Measurements from ENCODE around the gene COL1A1.

COL1A1 gene

GRCh38 chr17:50157891-50158290 is 43.5 kb downstream of the COL1A1 start:
- in situ Hi-C loops (cut with HindIII; ENCODE audit: low sequenced_read_pairs): no loop called here
- no peak for TF ChIP-seq CTCF (IDR thresholded peaks at IDR 0.05; ENCODE audit: low read depth, low read length, missing control alignments)
- H3K4me3 ChIP-seq (ENCODE audit: low read depth, low read length): no peak overlapping the region
- DNase-seq (ENCODE audit: low read depth): no peak

DNA sequence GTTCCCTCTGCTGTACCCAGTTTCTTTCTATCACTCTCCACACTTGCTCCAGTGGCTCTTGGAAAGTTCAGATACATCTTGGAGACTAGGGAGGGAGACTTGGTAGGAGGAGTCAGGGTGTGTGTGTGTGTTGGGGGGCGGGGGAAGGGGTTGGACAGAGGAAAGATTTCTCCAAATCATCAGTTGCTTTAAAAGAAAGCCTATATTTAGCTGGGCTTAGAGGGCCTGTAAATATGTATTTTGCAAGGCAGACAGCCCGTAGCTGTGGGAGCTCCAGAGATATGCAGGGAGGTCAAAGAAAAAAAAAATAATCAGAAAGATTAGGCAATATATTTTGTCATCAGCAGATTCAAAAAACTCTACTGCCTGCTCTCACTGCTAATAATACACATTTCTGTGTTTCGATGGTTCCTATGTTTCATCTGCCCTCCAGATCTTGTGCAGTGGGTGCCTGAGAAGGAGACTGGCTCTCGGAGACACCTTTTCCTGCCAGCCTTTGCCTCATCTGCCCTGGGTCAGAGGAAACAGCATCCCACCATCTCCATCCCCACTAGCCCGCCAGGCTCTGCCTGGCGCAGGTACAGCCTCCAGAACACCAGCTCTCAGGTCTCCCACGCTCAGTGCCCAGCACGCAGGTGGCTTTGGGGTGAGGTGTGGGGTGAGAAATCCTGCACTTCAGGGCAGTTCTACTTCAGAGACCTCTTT is 46.2 kb downstream of the COL1A1 start:
- in situ Hi-C loops (cut with HindIII; ENCODE audit: low sequenced_read_pairs): no loop called here
- no peak for TF ChIP-seq CTCF (IDR thresholded peaks at IDR 0.05; ENCODE audit: low read depth, low read length, missing control alignments)
- DNase-seq (ENCODE audit: low read depth): no peak
- no peak overlapping the region for H3K4me3 ChIP-seq (ENCODE audit: low read depth, low read length)

DNA sequence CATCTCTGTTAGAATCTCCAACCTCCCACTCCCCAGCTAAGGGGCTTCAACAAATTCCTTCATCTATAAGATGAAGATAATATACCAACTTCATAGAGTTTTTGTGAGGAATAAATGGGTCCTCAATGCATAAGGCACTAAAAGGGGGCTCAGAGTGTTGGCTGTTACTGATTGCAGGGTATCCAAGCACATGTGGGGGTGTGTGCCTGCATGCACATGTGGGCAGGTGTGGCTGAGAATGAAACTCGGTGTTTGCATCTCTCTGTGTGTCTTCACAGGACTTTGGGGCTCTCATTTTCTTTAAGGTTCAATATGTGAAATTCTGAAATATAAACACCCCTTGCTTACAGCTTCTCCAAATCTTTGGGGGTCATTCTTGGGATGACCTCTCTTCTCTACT is 46.8 kb downstream of the COL1A1 start:
- H3K4me3 ChIP-seq (ENCODE audit: low read depth, low read length): no peak overlapping the region
- no peak for TF ChIP-seq CTCF (IDR thresholded peaks at IDR 0.05; ENCODE audit: low read depth, low read length, missing control alignments)
- in situ Hi-C loops (cut with HindIII; ENCODE audit: low sequenced_read_pairs): no loop called here
- no peak for DNase-seq (ENCODE audit: low read depth)

DNA sequence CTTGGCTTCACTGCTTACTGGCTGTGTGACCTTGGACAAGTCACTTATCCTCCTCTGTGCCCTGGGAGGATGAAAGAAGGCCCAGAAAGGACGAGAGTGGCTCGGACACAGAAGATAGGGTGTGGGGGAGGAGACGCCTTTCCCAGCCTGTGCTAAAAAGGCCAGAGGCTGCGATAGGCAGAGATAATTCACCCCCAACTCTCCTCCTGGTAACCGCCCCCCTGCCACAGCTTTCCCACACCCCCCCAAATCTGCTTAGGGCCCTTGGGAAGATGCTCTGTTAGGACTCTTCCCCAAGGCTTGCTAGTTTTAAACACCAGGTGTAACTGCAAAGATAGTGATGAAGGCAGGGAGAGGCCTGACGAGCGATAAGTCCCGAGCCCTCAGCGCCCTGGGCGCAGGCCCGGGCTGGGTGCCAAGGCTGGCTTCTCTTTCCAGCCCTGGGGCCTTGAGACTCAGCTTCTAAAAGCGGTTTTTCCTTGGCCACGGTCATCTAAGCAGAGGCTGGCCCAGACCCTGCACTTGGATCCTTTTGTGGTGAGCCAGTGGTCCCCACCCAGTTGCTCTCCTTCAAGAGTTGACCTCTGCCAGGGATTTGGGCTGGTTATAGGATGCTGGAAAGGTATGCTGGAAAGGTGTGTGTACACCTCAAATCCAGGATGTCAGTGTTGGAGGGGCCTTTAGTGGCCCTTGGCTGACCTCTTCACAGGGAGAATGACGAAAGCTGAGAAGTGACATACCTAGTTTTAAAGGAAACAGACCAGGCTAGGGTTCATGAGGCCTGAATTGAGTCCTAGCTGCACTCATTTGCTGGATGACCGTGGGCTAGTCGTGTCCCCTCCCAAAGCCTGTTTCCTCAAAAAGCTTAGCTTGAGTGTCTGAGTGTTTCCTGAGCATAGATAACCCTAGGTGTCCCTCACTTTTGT is 47.5 kb downstream of the COL1A1 start:
- TF ChIP-seq CTCF (IDR thresholded peaks at IDR 0.05; ENCODE audit: low read depth, low read length, missing control alignments): no peak
- H3K4me3 ChIP-seq (ENCODE audit: low read depth, low read length): no peak overlapping the region
- in situ Hi-C loops (cut with HindIII; ENCODE audit: low sequenced_read_pairs): no loop called here
- no peak for DNase-seq (ENCODE audit: low read depth)

GRCh38 chr17:50152736-50153135 is 48.7 kb downstream of the COL1A1 start:
- peak overlapping the region; percentile 78 for H3K4me3 ChIP-seq (ENCODE audit: low read depth, low read length)
- no peak for TF ChIP-seq CTCF (IDR thresholded peaks at IDR 0.05; ENCODE audit: low read depth, low read length, missing control alignments)
- in situ Hi-C loops (cut with HindIII; ENCODE audit: low sequenced_read_pairs): no loop called here
- DNase-seq (ENCODE audit: low read depth): no peak

GRCh38 chr17:50151937-50152547 is 49.4 kb downstream of the COL1A1 start:
- in situ Hi-C loops (cut with HindIII; ENCODE audit: low sequenced_read_pairs): no loop called here
- peak overlapping the region; percentile 78 for H3K4me3 ChIP-seq (ENCODE audit: low read depth, low read length)
- peak; percentile 63 for DNase-seq (ENCODE audit: low read depth)
- no peak for TF ChIP-seq CTCF (IDR thresholded peaks at IDR 0.05; ENCODE audit: low read depth, low read length, missing control alignments)
